Mesodermal cell (in vitro differentiated cells): ENCODE data around the gene VPS8.

Source experiments
- H3K27ac ChIP-seq: 2 replicates; pipeline ENCODE4 v1.7.0; 2013; ENCODE audit warnings: mild to moderate bottlenecking, low read depth, low read length, moderate library complexity; ENCODE audit not compliant: severe bottlenecking
- H3K36me3 ChIP-seq: 2 replicates; pipeline ENCODE4 v1.7.1; 2013; ENCODE audit warnings: mild to moderate bottlenecking, low read length, moderate library complexity; ENCODE audit not compliant: control insufficient read depth, insufficient read depth
- H3K4me1 ChIP-seq: one replicate; pipeline ENCODE4 v1.7.1; 2013; ENCODE audit warnings: mild to moderate bottlenecking, low read length; ENCODE audit not compliant: insufficient read depth, control insufficient read depth, poor library complexity, severe bottlenecking
- H3K4me3 ChIP-seq: 2 replicates; pipeline ENCODE4 v1.7.0; 2013; ENCODE audit warnings: low read length, control low read depth, mild to moderate bottlenecking; ENCODE audit not compliant: insufficient read depth, poor library complexity, severe bottlenecking; ENCODE audit errors: extremely low read depth
- H3K9me3 ChIP-seq: 2 replicates; pipeline ENCODE4 v1.7.1; 2013; ENCODE audit warnings: mild to moderate bottlenecking, low read length, moderate library complexity; ENCODE audit not compliant: control insufficient read depth
- WGBS, 2 experiments: methylation state at CpG; one replicate each; pipeline ENCODE4 v1.1.5; 2013; ENCODE audit warnings: missing lambda C conversion rate in 2 of 2; ENCODE audit not compliant: insufficient coverage in 2 of 2; 5-methylcytosine and 5-hydroxymethylcytosine counted together

The VPS8 gene

GRCh38 chr3:184784731-184785500, 27.1 kb upstream of the VPS8 start:
- H3K27ac ChIP-seq: no peak overlapping the region
- no peaks in the 10 kb centered on the region for H3K9me3 ChIP-seq
- 82% methylated on average over 9 to 13 of the region's 13 CpGs for WGBS, 2 experiments
- no peaks in the 10 kb centered on the region for H3K36me3 ChIP-seq
- H3K4me3 ChIP-seq: no peak overlapping the region
- H3K4me1 ChIP-seq: peaks cover 34% of the 10 kb centered on the region

- H3K27ac ChIP-seq: peak overlapping the region; percentile 50
These were observed 26.1 kb upstream of the VPS8 start for GRCh38 chr3:184785890-184786279.

GRCh38 chr3:184786280-184786941, 25.6 kb upstream of the VPS8 start:
- no peak overlapping the region for H3K4me3 ChIP-seq
- H3K36me3 ChIP-seq: no peaks in the 10 kb centered on the region
- 54 to 65% methylated on average over 10 of the region's 10 CpGs for WGBS, 2 experiments
- peak overlapping the region; percentile 50 for H3K27ac ChIP-seq
- H3K9me3 ChIP-seq: no peaks in the 10 kb centered on the region
- H3K4me1 ChIP-seq: peaks cover 30% of the 10 kb centered on the region

More at GRCh38 chr3:184785890-184786279, 26.1 kb upstream of the VPS8 start:
- 85 to 92% methylated on average over 7 to 10 of the region's 12 CpGs for WGBS, 2 experiments
- Histone ChIP-seq H3K4me3 (no peak overlapping the region), H3K36me3 (no peaks in the 10 kb centered on the region), H3K4me1 (peaks cover 30% of the 10 kb centered on the region), H3K9me3 (no peaks in the 10 kb centered on the region)

DNA sequence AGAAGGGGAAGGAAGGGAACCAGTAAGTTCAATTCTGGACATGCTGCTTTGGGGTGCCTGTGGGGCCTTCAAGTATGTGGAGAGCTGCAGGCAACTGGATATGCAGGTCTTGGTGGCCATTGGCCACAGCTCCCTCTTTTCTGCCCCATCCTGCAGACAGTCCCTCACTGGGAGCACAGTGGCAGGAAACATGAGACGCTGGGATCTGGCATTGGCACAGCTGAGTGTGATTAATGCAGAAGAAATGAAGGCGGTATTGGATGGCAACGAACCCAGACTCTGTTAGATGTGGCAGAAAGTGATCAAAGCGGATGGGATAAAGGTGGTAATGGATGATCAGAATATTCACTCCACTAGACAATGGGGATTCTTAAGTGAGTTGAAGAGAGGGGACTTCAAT, 23.2 kb upstream of the VPS8 start:
- Histone ChIP-seq H3K4me1 (peaks cover 30% of the 10 kb centered on the region), H3K27ac (no peak overlapping the region), H3K4me3 (no peak overlapping the region), H3K36me3 (no peaks in the 10 kb centered on the region), H3K9me3 (no peaks in the 10 kb centered on the region)
- WGBS, 2 experiments: 93 to 96% methylated on average over 3 of the region's 4 CpGs

- Histone ChIP-seq H3K4me1 (peaks cover 30% of the 10 kb centered on the region), H3K27ac (no peak overlapping the region), H3K4me3 (no peak overlapping the region), H3K9me3 (no peaks in the 10 kb centered on the region), H3K36me3 (no peaks in the 10 kb centered on the region)
- 91 to 92% methylated on average over 4 to 5 of the region's 5 CpGs for WGBS, 2 experiments
These were observed 22.5 kb upstream of the VPS8 start for GRCh38 chr3:184789314-184789998.

- H3K4me3 ChIP-seq: no peak overlapping the region
- no CpG with 5 or more reads among the region's 3 CpGs for whole genome bisulfite sequencing, 2 experiments
These were observed 20.8 kb upstream of the VPS8 start for GRCh38 chr3:184791171-184791570.

DNA sequence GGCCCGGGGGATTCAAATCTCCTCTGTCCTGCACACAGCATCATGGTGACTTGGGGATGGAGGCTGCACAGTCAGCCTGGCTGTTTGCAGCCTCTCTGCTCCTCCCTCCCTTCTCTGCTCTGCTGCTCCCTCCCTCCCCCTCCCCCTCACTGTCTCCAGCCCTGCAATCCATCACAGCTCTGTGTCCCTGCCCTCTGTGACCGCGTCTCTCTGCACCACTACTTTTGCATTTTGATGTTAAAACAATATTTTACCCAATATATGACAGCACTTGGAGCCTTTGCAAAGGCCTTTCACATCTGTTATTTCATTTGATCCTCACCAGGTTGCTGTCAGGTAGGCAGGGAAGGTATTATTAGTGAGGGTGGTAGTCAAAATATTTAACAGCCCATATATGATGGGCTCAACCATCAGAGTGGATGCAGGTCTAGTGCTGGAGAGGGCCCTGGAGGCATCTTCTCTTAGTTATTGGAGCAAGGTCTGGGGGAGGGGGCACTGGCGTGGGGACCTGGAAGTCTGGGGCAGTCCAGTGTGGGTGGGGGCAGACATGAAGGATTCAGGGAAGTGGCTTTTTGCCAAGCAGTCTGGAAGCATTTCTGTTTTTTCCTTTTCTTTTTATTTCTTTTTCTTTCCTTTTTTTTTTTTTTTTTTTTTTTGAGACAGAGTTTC, 16.3 kb upstream of the VPS8 start:
- 80% methylated on average over 1 of the region's 4 CpGs; no CpG with 5 or more reads in 1 of the 2 experiments for WGBS, 2 experiments
- Histone ChIP-seq H3K4me3 (no peak overlapping the region), H3K36me3 (no peaks in the 10 kb centered on the region), H3K4me1 (peaks cover 9% of the 10 kb centered on the region), H3K27ac (no peak overlapping the region), H3K9me3 (no peaks in the 10 kb centered on the region)

More at GRCh38 chr3:184791171-184791570, 20.8 kb upstream of the VPS8 start:
- H3K4me1 ChIP-seq: peaks cover 22% of the 10 kb centered on the region
- no peaks in the 10 kb centered on the region for H3K9me3 ChIP-seq
- no peaks in the 10 kb centered on the region for H3K36me3 ChIP-seq
- no peak overlapping the region for H3K27ac ChIP-seq

- Histone ChIP-seq H3K4me1 (peaks cover 9% of the 10 kb centered on the region), H3K36me3 (no peaks in the 10 kb centered on the region), H3K27ac (no peak overlapping the region), H3K9me3 (no peaks in the 10 kb centered on the region), H3K4me3 (no peak overlapping the region)
- WGBS, 2 experiments: 32 to 38% methylated on average over 6 to 8 of the region's 8 CpGs
These were observed 15.4 kb upstream of the VPS8 start for GRCh38 chr3:184796551-184796950.

DNA sequence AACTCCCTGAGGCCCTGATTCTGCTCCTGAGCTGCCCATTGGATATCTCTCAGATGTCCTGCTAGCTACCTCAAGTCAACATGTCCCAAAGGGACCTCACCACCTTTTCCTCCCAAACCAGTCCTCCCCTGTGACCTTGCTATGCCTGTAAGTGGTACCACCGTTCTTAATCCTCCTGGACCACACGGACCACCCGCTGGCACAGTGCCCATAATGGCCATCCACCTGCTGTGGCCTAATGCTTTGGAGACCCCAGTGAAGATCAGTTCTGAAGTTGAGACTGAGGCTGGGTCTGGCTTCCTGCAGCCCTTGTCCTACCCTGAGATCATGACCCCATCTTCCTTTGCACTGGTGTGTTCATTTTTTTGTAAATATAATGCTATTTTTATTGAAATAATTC, 15.0 kb upstream of the VPS8 start:
- Histone ChIP-seq H3K4me1 (peaks cover 9% of the 10 kb centered on the region), H3K9me3 (no peaks in the 10 kb centered on the region), H3K36me3 (no peaks in the 10 kb centered on the region), H3K4me3 (no peak overlapping the region), H3K27ac (no peak overlapping the region)
- WGBS, 2 experiments: 83 to 100% methylated on average over 3 of the region's 3 CpGs

DNA sequence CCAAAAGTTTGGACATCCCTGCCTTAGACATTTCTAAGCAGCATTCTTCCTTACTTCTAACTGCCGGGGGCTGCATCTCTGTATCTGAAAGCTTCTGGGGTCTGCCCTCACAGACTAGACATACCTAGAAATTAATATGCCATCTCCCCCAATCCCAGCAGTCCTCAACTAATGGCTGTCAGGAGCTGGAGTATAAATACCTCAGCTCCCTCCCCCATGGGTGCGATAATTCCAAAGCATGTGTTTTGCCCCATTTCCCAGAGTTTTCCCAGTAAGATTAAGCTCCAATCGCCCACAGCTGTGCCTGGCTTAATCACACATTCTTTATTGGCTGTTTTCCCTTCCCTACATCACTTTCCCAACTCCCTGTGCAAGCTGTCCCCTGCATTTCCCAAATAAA, 13.8 kb upstream of the VPS8 start:
- whole genome bisulfite sequencing, 2 experiments: 92 to 100% methylated on average over 2 to 3 of the region's 3 CpGs
- no peak overlapping the region for H3K4me3 ChIP-seq
- H3K27ac ChIP-seq: no peak overlapping the region
- H3K36me3 ChIP-seq: no peaks in the 10 kb centered on the region
- peaks cover 9% of the 10 kb centered on the region for H3K4me1 ChIP-seq
- no peaks in the 10 kb centered on the region for H3K9me3 ChIP-seq
